NK-92 (cell line): ENCODE measurements around the gene PTPRT.

Experiments
- DNase-seq: peaks from one replicate; lab custom pipeline; 2025; ENCODE audit not compliant: unreplicated experiment; lab: John Stamatoyannopoulos, UW

PTPRT gene

GRCh38 chr20:42485556-42485955 lies 704.1 kb downstream of the PTPRT start:
- no peak for DNase-seq

- DNase-seq = no peak
Observed at GRCh38 chr20:42484790-42485375, 704.8 kb downstream of the PTPRT start.

DNA sequence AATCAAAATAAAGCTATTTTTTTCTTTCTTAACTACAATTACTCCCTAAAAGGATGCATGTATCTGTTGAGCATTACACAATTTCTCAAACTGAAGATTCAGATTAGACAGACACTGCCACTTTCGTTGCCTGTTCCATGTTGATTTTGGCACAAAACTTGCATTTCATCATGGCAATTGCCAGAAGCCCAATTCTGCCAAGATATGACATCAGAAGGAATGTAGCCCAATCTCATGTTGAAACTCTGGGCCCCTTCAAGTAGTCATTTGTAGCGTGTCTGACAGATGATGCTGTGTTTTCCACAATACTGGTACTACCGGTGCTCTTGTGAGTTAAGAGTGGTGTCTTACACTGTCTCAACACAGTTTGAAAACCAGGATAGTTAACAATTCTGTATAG lies 705.4 kb downstream of the PTPRT start:
- no peak for DNase-seq

DNA sequence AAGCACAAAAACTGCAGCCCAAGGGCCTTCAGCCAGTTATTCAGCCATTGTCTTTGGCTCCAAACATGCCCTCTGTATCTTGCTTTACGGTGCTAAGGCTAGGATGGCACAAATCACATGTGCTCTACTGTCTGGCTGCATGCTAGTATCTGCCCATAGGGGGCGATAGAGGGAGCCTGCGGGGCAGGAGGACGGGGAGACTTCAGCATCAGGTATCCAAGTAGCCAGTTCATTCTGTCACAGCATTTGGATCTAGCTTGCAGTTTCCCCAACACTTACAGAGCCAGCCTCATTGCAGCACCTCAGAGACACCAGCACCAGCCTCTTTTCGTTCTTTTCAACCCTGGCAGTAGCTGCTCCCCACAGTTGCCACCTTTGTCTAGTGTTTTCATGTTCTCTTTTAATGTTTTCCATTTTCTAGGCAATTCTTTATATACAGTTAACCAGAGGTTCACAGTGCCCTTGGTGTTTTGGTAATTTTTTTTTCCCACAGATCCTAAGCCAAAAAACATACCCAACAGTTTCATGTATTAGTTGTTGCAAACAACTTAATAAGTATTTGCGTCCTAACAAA lies 705.9 kb downstream of the PTPRT start:
- no peak for DNase-seq

DNA sequence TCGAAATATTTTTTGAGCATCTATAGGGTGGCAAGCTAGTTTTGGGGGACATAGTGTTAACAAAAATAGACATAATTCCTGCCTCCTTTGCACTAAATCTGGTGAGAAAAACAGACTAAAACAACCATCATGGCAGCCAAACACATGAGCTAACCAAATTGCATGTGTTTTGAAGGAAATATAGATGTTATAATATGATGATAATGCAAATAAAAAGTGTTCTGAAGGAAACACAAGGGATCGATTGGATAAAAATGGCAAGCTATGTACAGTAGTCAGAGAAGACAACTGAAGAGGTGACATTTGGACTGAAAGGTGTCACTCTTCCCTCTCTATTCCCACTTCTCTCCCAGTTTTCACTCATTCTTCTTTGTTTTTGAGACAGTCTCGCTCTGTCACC lies 706.9 kb downstream of the PTPRT start:
- no peak for DNase-seq

DNA sequence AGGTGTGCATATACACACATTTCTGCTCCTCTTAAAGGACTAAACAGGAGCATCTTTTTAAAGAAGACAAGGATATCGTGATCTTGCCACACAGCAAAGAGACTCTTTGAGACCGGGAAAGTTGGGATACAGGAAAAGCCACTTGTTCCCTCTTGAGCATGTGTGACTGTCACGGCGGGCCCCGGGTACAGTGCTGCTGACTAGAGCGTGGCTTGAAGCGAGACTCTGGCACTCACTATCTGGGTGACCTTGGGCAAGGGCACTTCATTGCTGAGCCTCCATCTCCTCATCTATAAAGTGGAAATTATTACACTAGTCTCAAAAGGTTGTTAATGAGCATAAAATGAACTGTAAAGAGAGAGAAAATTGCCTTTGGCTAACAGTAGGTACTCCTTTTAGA lies 713.9 kb downstream of the PTPRT start:
- DNase-seq = no peak

DNA sequence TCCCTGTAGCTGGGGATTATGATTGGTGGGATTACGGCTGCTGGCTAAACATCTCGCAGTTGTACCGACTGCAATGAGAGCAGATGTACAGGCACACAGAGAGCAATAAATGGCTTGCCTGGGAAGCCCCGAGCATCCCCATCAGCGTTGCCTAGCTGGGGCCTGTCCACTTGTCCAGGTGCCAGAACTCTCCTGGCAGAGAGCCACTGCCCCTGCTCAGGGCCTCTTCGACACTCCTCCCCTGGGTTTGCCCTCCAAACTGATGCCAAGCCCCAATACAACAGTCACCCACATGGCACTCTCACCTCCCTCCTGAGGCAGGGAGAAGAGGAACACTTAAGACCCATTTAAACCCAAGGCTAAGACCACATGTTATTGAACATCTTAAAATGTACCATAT lies 715.1 kb downstream of the PTPRT start:
- DNase-seq = no peak

- DNase-seq = no peak
Observed at GRCh38 chr20:42472198-42472597, 717.5 kb downstream of the PTPRT start.

DNA sequence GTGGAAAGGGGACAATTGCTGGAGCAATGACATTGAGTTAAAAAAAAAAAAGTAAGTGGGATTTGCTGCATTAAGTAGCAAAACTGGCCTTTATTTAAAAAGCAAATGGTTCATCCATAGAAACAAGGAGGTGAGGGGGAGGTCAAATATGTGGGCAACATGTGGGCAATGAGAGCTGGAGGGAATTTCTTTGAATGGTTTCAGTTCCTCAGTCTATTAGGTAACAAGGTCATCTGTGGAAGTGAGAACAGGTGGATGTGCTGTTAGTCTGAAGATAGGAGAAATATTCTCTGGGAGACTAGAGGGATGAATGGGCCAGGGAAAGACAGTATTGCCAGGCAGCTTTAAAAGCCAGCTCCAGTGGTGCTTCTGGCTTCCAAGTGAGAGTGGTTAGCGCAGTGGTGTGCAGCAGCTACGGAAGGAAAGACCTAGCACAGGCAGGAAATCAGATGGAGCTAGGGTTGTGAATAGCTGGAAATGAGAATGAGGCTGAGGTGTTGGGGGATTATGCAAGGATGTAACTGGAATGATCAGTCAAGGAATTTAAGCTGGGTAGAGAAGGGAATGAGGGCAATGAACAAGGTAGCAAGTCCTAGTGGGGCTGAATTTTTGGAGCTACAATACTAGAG lies 727.6 kb downstream of the PTPRT start:
- DNase-seq = no peak

GRCh38 chr20:42461291-42461690 lies 728.4 kb downstream of the PTPRT start:
- no peak for DNase-seq

- DNase-seq = no peak
Observed at GRCh38 chr20:42447270-42447669, 742.4 kb downstream of the PTPRT start.

DNA sequence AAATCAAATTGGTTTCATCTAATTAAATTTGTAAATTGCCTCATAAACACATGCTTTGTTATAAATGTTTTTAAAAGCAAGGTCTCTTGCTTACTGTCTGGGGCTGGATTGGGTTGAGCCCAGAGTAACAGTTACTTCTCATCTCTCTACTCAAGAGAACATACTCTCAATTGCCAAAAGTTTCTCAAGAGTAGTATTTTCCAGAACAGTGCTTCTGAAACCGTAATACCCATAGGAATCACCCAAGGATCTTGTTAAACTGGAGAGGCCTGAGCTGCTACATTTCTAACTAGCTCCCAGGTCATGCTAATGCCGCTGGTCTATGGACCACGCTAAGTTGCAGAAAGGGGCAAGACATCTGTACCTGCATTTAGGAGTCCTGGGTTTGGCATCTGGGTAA lies 744.9 kb downstream of the PTPRT start:
- DNase-seq = no peak

DNA sequence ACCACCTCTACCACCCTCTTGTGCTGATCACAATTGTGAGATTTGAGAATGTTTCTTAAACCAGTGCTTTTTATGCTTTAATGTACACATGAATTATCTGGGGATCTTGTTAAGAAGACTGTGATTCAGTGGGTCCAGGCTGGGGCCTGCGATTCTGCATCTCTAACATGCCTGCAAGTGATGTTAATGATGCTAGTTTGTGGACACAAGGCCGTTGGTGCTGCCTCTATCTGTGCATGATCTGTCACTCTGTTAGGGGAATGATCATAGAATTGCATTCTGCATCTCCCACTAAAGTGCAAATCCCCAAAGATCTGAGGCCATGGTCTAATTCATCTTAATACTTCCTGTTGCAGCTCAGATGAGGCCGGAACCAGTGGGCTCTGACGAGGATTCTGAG lies 746.5 kb downstream of the PTPRT start:
- DNase-seq = no peak

- no peak for DNase-seq
Observed at GRCh38 chr20:42442716-42443115, 747.0 kb downstream of the PTPRT start.

- DNase-seq = no peak
Observed at GRCh38 chr20:42441864-42442331, 747.8 kb downstream of the PTPRT start.

DNA sequence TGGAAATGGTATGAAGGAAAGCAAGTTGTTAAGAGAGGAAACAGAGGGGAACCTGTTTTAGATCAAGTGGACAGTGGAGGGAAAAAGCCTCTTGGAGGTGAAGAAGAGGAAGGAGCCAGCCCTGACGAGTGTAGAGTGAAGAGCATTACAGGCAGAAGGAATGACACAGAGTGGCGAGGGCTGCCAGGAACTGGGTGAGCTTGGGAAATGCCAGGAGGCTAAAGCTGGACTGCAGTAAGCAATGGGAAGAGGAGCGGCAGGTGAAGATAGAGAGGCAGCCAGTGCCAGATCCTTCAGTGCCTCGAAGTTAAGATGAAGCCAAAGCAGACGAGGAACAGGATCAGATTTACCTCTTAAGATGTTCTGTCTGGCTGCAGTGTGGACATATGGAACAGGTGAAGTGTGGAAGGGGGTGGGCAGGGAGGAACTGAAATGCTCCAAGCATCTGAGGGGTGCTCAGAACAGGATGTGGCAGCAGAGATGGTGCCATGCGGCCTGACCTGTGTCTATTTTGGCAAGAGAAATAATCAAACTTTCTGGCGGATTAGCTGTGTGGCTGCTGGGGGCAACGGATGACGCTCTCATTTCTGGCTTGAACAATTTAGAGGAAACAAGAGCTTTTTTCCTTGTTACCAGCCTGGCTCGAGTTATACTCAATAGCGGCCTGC lies 748.4 kb downstream of the PTPRT start:
- DNase-seq = no peak

- DNase-seq = no peak
Observed at GRCh38 chr20:42435230-42435629, 754.5 kb downstream of the PTPRT start.

DNA sequence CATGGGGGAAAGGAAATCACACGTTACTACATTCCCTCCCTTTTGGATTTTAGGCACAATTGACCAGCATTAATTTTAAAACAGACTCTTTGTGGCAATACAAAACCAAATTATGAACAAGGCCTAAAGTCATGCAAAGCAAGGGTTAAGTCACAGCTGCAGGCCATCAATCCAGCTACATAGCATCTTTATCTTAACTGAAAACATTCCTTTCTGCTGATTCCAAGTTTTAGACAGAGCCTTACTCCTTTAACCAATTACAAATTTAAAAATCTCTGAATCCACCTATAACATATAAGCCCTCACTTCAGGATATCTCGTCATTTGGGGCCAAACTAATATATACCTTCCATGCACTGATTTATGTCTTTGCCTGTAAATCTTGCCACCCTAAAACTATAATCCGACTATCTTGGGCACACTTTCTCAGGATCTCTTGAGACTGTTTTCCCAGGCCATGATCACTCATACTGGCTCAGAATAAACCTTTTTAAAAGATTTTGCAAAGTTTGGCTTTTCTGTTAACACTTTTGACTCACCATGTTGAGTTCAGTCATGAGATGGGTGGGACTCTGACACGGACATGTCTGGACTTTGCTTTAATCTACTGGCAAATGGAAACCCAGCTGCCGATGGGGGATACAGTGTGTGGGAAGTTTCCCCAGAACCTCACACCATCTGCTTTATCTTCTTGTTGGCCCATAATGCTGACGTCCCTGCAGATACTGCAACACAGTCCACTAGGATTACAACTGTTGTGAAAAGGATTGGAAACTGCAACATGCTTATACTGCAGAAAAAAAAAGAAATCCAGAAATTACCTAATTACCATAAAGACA lies 757.0 kb downstream of the PTPRT start:
- no peak for DNase-seq

GRCh38 chr20:42430598-42430997 lies 759.1 kb downstream of the PTPRT start:
- no peak for DNase-seq

GRCh38 chr20:42429761-42430458 lies 759.8 kb downstream of the PTPRT start:
- DNase-seq = no peak
